GM12872 (cell line): ENCODE results near the gene BLOC1S3.

Experiments
- CTCF ChIP-seq: IDR thresholded peaks from 3 replicates; pipeline ENCODE4 v1.5.1; 2011; ENCODE audit warnings: low read depth, mild to moderate bottlenecking, low read length, moderate library complexity; ENCODE audit not compliant: insufficient read depth

The BLOC1S3 gene

DNA sequence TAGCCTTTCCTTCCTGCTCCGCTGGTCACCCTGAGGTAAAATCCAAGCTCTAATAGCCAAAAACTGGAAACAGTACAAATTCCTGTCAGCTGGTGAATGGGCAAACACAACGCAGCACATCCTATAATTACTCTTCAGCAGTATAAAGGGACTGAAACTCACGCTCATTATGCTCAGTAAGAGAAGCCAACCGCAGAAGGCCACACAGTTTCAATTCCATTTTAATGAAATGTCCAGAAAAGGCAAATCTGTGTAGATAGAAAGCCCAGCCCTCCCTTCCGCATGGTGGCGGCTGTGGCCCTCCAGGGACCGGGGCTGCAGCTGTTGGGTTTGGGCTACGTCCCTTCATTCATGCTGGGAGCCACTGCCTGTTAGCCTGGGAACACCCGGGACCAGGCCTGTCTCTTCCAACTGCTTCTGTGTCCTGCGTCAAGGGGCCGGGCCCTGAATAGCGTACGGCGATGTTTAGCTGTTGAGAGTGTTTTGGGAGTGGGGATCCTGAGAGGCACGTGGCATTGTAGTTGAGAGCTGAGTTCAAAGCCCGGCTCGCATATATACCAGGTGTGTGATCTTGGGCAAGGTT, 41.3 kb upstream of the BLOC1S3 start:
- 0 out of 3 replicates have a peak, but pooled peaks have one; percentile 17 for TF ChIP-seq CTCF

DNA sequence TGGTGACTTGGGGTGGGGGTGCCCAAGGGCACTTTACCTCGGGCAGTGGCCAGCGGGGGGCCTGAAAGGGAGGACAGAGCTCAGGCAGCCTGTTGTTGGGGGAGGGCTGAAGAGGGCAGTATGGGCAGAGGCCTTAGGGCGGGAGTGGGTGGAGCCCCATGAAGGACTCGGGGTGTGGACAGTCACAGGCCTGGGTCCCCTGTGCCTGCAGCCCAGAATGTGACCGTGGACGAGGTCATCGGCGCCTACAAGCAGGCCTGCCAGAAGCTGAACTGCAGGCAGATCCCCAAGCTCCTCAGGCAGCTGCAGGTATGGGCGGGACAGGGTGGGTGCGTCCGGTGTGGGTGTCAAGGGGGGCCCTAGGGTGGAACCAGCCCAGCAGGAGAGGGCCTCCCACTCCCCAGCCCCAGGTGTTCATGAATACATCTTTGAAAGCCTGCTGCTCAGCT, 40.3 kb upstream of the BLOC1S3 start:
- TF ChIP-seq CTCF, result no peak

- TF ChIP-seq CTCF, result no peak
These were observed 39.1 kb upstream of the BLOC1S3 start for GRCh38 chr19:45139286-45140143.

- TF ChIP-seq CTCF, result no peak
These were observed 38.5 kb upstream of the BLOC1S3 start for GRCh38 chr19:45140144-45140503.

DNA sequence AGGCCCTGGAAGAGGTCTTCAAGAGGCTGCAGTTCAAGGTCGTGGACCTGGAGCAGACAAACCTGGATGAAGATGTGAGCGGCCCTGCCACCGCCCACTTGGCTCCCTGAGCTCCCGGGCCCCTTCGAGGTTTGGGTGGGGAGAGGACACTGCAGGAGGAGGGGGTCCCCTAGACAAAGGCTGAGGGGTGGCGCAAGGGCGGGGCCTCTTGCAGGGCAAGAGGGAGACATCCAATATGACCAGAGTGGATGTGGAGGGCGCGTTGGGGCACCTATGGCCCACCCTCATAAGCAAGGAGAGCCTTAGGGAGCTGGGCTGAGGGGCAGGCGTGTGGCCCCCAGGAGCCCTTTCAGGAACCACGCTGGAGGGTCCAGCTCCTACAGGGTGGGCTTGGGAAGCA, 38.1 kb upstream of the BLOC1S3 start:
- no peak for TF ChIP-seq CTCF

- no peak for TF ChIP-seq CTCF
These were observed 37.2 kb upstream of the BLOC1S3 start for GRCh38 chr19:45141203-45141900.

- TF ChIP-seq CTCF, result no peak
These were observed 36.4 kb upstream of the BLOC1S3 start for GRCh38 chr19:45142016-45142725.
